ENCODE measurements around the gene SCLT1. TPM values are rescaled to one million over a fixed set of nuclear protein-coding genes. Genes with fewer than 3 reads are reported as not detected.

The SCLT1 gene
- total RNA-seq, 1 experiment from 2014 or later: 13.3 TPM

DNA sequence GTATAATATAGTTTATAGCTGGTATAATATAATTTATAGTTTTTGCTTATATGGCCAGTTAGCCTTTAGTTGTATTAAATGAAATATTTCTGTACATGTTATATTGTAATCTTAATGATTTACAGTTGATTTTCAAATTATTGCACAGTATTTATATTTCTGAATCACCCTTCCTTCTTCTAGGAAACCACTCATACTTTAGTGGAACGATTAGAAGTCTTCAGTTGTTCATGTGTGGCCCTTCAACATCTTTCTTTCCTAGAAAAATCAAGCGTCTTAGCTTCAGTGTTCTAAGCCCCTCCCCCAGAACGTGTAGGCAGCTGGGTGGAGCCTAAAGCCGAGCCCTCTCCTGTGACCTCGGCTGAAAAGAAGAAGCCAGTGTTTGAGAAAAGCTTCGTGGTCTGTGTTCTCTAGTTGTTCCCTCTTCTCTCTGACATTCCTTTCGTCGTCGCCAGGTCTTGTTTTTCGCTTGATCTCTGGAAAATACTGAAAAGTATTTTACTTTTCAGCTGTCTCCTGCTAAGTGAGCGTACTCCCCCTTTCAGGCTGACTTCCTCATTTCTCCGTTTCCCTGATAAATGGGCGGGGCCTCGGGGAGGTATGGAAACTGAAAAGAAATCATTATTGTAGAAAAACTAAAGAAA is 2.6 kb upstream of the SCLT1 start, which contains the start of gene C4orf33 (continued):
- TF ChIP-seq ZNF274 (IDR thresholded peaks at IDR 0.05; ENCODE audit: low read depth, low read length): no peak
- no peak for TF ChIP-seq TCF7L2 (IDR thresholded peaks at IDR 0.05; ENCODE audit: borderline replicate concordance, extremely low read depth, insufficient read depth, insufficient read length)
- TF ChIP-seq EZH2phosphoT487 (IDR thresholded peaks at IDR 0.05; ENCODE audit: borderline replicate concordance): no peak
- TF ChIP-seq, protein P1, sequence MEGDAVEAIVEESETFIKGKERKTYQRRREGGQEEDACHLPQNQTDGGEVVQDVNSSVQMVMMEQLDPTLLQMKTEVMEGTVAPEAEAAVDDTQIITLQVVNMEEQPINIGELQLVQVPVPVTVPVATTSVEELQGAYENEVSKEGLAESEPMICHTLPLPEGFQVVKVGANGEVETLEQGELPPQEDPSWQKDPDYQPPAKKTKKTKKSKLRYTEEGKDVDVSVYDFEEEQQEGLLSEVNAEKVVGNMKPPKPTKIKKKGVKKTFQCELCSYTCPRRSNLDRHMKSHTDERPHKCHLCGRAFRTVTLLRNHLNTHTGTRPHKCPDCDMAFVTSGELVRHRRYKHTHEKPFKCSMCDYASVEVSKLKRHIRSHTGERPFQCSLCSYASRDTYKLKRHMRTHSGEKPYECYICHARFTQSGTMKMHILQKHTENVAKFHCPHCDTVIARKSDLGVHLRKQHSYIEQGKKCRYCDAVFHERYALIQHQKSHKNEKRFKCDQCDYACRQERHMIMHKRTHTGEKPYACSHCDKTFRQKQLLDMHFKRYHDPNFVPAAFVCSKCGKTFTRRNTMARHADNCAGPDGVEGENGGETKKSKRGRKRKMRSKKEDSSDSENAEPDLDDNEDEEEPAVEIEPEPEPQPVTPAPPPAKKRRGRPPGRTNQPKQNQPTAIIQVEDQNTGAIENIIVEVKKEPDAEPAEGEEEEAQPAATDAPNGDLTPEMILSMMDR (IDR thresholded peaks at IDR 0.05 in 2 of 3, conservative IDR thresholded peaks at IDR 0.05 in 1 of 3; ENCODE audit: borderline replicate concordance in 1 of 3, insufficient read depth in 1 of 3, low read depth in 2 of 3, low read length in 2 of 3): no peak
- TF ChIP-seq EZH2 (IDR thresholded peaks at IDR 0.05): no peak
- no peak for TF ChIP-seq FOSL1 (IDR thresholded peaks at IDR 0.05; ENCODE audit: low read depth)
- TF ChIP-seq ELF1 (IDR thresholded peaks at IDR 0.05; ENCODE audit: borderline replicate concordance, low read depth): peak; percentile 65
- no peak for TF ChIP-seq RAD21 (IDR thresholded peaks at IDR 0.05; ENCODE audit: low read depth)
- no peak for TF ChIP-seq ZFX (IDR thresholded peaks at IDR 0.05)
- TF ChIP-seq CBX3 (IDR thresholded peaks at IDR 0.05; ENCODE audit: low read depth): no peak
- TF ChIP-seq EGR1 (IDR thresholded peaks at IDR 0.05; ENCODE audit: low read depth): no peak
- no peak for TF ChIP-seq CEBPB (IDR thresholded peaks at IDR 0.05; ENCODE audit: low read depth)
- TF ChIP-seq, protein P2, sequence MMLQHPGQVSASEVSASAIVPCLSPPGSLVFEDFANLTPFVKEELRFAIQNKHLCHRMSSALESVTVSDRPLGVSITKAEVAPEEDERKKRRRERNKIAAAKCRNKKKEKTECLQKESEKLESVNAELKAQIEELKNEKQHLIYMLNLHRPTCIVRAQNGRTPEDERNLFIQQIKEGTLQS (IDR thresholded peaks at IDR 0.05): no peak

DNA sequence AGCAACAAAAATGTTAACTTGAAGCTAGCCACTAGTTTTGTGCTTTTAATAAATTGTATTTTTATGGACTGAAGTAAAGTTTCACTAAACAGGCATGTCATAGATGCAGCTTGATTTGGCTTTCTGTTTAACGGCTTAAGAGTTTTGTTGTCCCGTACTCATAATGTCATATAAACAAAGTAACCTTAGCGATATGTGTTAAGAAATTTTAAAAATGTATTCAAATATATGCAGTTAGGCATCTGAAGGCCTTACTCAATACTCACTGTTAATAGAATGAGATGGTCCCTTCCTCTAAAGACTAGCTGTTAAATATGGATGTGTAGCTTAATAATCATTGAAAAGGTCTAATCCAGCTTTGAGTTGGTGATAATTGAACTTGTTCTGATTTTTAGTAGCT is 1.0 kb upstream of the SCLT1 start:
- Histone ChIP-seq H3K36me3 (ENCODE audit: control insufficient read depth in 1 of 2, insufficient read depth in 2 of 2, low read length in 2 of 2) (no peaks in the 10 kb centered on the region), H3K9me2 (ENCODE audit: insufficient read depth) (no peaks in the 10 kb centered on the region), H3K9me3 (ENCODE audit: control insufficient read depth in 1 of 2, insufficient read depth in 1 of 2, low read depth in 1 of 2, low read length in 2 of 2) (no peaks in the 10 kb centered on the region), H3K4me3 (replicated peaks in 1 of 2; ENCODE audit: low read depth in 1 of 2, low read length in 2 of 2) (peak overlapping the region in 1 of 2 experiments; percentile 86; a peak in 1 of 4 replicates), H4K20me1 (ENCODE audit: insufficient read depth) (no peaks in the 10 kb centered on the region), H3K79me2 (ENCODE audit: insufficient read depth, low read length) (peaks cover 33% of the 10 kb centered on the region), H3K4me2 (ENCODE audit: low read length) (peak overlapping the region; percentile 82), H2AFZ (ENCODE audit: low read depth, low read length, poor library complexity, severe bottlenecking) (no peak overlapping the region), H3K4me1 (ENCODE audit: control insufficient read depth in 1 of 2, insufficient read depth in 2 of 2, low read length in 2 of 2) (peaks cover 2 to 18% of the 10 kb centered on the region in 2 experiments; a peak in 3 of 4 replicates), H3K27ac (ENCODE audit: low read depth, low read length) (no peak overlapping the region), H3K9ac (ENCODE audit: low read length) (no peak overlapping the region; the same call in 1 of the 2 replicates), H3K27me3 (ENCODE audit: insufficient read depth, low read length) (no peaks in the 10 kb centered on the region)
- ChIA-PET RAD21 (ENCODE audit: low non-redundant PET in 1 of 2, low total read pairs in 2 of 2, uncharacterized antibody in 2 of 2, unreplicated experiment in 2 of 2) (no interaction called here), CTCF (no interaction called here), POLR2A (no interaction called here)
- intact Hi-C loops (cut with micrococcal nuclease): no loop called here
- ATAC-seq (no peak), DNase-seq (ENCODE audit: low read depth, low spot score) (no peak)
- no TSS peak for BruUV-seq (replicated peaks)
- TF ChIP-seq, protein P3, sequence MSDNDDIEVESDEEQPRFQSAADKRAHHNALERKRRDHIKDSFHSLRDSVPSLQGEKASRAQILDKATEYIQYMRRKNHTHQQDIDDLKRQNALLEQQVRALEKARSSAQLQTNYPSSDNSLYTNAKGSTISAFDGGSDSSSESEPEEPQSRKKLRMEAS (IDR thresholded peaks at IDR 0.05): no peak
- TF ChIP-seq, protein P4, sequence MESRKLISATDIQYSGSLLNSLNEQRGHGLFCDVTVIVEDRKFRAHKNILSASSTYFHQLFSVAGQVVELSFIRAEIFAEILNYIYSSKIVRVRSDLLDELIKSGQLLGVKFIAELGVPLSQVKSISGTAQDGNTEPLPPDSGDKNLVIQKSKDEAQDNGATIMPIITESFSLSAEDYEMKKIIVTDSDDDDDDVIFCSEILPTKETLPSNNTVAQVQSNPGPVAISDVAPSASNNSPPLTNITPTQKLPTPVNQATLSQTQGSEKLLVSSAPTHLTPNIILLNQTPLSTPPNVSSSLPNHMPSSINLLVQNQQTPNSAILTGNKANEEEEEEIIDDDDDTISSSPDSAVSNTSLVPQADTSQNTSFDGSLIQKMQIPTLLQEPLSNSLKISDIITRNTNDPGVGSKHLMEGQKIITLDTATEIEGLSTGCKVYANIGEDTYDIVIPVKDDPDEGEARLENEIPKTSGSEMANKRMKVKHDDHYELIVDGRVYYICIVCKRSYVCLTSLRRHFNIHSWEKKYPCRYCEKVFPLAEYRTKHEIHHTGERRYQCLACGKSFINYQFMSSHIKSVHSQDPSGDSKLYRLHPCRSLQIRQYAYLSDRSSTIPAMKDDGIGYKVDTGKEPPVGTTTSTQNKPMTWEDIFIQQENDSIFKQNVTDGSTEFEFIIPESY (IDR thresholded peaks at IDR 0.05; ENCODE audit: extremely low read depth, insufficient replicate concordance, low read length): no peak
- TF ChIP-seq RAD21 (IDR thresholded peaks at IDR 0.05; ENCODE audit: low read depth) (no peak), POLR2AphosphoS5 (IDR thresholded peaks at IDR 0.05; ENCODE audit: low read depth, low read length) (no peak), EGR1 (IDR thresholded peaks at IDR 0.05; ENCODE audit: low read depth) (no peak), FOSL1 (IDR thresholded peaks at IDR 0.05; ENCODE audit: low read depth) (no peak), POLR2A (IDR thresholded peaks at IDR 0.05; ENCODE audit: borderline replicate concordance, extremely low read depth, insufficient read depth, insufficient read length) (no peak), YY1 (IDR thresholded peaks at IDR 0.05; ENCODE audit: extremely low read depth, insufficient replicate concordance, low read depth, low read length) (no peak), ELF1 (IDR thresholded peaks at IDR 0.05; ENCODE audit: borderline replicate concordance, low read depth) (no peak)
- TF ChIP-seq, protein P2 (IDR thresholded peaks at IDR 0.05): no peak

Measured in HCT116 (cell line).